GM19025 (cell line): ENCODE measurements around the gene APOBEC3C.
"Not testable (repeated sequence)": the region's sequence is repeated elsewhere in the genome, so short reads cannot be mapped to it uniquely, and the experiment has no call there.

Experiments
- ATAC-seq: cut with Tn5 transposase; IDR thresholded peaks from one replicate; pipeline ENCODE4 v1.9.1; 2021; ENCODE audit warnings: mild to moderate bottlenecking, low read depth, moderate library complexity; ENCODE audit not compliant: unreplicated experiment

The APOBEC3C gene

GRCh38 chr22:39055658-39056057 is 41.6 kb downstream of the APOBEC3C start:
- ATAC-seq: no peak

DNA sequence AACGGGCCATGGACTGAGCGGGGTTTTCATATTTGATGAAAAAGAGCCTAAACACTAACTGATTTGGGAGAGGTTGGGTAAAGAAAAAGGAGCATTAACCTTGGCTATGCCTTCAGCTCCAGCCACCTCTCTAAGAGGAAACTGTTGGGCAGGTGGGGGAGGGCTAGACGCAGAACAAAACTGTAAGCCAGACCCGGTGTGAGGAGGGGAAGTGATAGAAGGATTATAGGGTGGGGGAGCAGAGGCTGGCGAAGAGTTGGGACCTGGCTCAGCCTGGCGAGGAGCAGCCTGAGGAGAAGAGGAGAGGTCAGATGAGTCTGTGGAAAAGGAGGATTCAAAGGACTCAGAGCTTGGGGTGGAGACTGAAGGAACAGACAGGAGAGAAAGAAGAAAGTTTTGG is 47.2 kb downstream of the APOBEC3C start:
- not testable (repeated sequence) for ATAC-seq

- not testable (repeated sequence) for ATAC-seq
These were observed 47.9 kb downstream of the APOBEC3C start for GRCh38 chr22:39061951-39062350.

- peak; percentile 38 for ATAC-seq
These were observed 49.8 kb downstream of the APOBEC3C start for GRCh38 chr22:39063904-39064303.

- ATAC-seq: not testable (repeated sequence)
These were observed 52.6 kb downstream of the APOBEC3C start for GRCh38 chr22:39066442-39067276.

GRCh38 chr22:39068033-39068785 is 54.2 kb downstream of the APOBEC3C start:
- ATAC-seq: no peak
